ENCODE measurements around the gene COX14.

DNA sequence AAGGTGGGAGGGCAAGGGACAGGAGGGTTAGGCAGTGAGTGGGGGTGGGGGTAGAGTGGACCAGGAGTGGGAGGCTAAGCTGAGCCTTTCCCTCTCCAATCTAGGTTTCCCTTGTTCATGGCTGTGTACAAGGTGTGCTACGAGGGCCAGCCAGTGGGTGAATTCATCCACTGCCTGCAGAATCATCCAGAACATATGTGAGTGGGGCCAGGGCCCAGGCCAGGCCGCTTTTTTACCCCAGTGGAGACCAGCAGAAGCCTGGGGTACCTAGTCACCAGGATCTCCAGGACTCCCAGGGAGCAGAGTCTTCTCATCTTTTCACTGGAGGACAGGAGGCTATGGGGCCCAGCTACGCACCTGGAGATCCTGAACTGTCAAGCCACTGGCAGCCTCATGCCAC is 2.7 kb upstream of the COX14 start:
- no peak for TF ChIP-seq MAX (IDR thresholded peaks at IDR 0.05; ENCODE audit: low read depth, low read length)
- no peak for TF ChIP-seq TAF1 (IDR thresholded peaks at IDR 0.05; ENCODE audit: borderline replicate concordance, low read depth, low read length)
- no peak for TF ChIP-seq EGR1 (IDR thresholded peaks at IDR 0.05; ENCODE audit: borderline replicate concordance in 1 of 2, low read depth in 2 of 2, low read length in 2 of 2)
- no peak for TF ChIP-seq RFX5 (IDR thresholded peaks at IDR 0.05; ENCODE audit: low read depth, low read length)
- no peak for TF ChIP-seq KAT2A (conservative IDR thresholded peaks at IDR 0.05; ENCODE audit: control insufficient read depth, low read depth, low read length)
- TF ChIP-seq, protein P1, sequence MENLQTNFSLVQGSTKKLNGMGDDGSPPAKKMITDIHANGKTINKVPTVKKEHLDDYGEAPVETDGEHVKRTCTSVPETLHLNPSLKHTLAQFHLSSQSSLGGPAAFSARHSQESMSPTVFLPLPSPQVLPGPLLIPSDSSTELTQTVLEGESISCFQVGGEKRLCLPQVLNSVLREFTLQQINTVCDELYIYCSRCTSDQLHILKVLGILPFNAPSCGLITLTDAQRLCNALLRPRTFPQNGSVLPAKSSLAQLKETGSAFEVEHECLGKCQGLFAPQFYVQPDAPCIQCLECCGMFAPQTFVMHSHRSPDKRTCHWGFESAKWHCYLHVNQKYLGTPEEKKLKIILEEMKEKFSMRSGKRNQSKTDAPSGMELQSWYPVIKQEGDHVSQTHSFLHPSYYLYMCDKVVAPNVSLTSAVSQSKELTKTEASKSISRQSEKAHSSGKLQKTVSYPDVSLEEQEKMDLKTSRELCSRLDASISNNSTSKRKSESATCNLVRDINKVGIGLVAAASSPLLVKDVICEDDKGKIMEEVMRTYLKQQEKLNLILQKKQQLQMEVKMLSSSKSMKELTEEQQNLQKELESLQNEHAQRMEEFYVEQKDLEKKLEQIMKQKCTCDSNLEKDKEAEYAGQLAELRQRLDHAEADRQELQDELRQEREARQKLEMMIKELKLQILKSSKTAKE (IDR thresholded peaks at IDR 0.05; ENCODE audit: low read depth, poor library complexity, severe bottlenecking), result no peak
- TF ChIP-seq MXI1 (IDR thresholded peaks at IDR 0.05; ENCODE audit: low read depth, low read length), result no peak
- no peak for TF ChIP-seq CTCF (IDR thresholded peaks at IDR 0.05 in 2 of 3, conservative IDR thresholded peaks at IDR 0.05 in 1 of 3; ENCODE audit: control insufficient read depth in 2 of 3, extremely low read depth in 1 of 3, insufficient read depth in 1 of 3, low read depth in 3 of 3, low read length in 3 of 3)
- no peak for TF ChIP-seq MEF2B (IDR thresholded peaks at IDR 0.05; ENCODE audit: partially characterized antibody, poor library complexity, severe bottlenecking)
